Thoracic aorta (tissue), 2 donors: ENCODE data around the gene SNTA1. TPM values are rescaled to one million over a fixed set of nuclear protein-coding genes. Genes with fewer than 3 reads are reported as not detected.
A peak's percentile ranks its signal among the peaks of the same experiment; 100 is the strongest.
"Not testable (repeated sequence)": the region's sequence is repeated elsewhere in the genome, so short reads cannot be mapped to it uniquely, and the experiment has no call there.

Source experiments
- ATAC-seq: fragments of 150-250 bp; one replicate; pipeline ENCODE4 v1.8.0; 2017; ENCODE audit warnings: low read depth; ENCODE audit not compliant: insufficient number of reproducible peaks, low FRiP score
- DNase-seq: peaks from one replicate; pipeline ENCODE4 v3.0.0-alpha.2; 2020; ENCODE audit warnings: low spot score
- H3K27ac ChIP-seq, 2 donors: fragments of 200-600 bp; sonication (generic); 1 replicate in 1 of 2; 2 replicates in 1 of 2; pipeline ENCODE4 v1.5.1; 2016; ENCODE audit warnings: mild to moderate bottlenecking in 2 of 2, moderate library complexity in 2 of 2
- H3K27me3 ChIP-seq: fragments of 200-600 bp; sonication (generic); replicated peaks from 2 replicates; pipeline ENCODE4 v1.6.0; 2016; ENCODE audit warnings: mild to moderate bottlenecking; ENCODE audit not compliant: insufficient read depth
- H3K36me3 ChIP-seq: fragments of 200-600 bp; sonication (generic); one replicate; pipeline ENCODE4 v1.5.1; 2016
- H3K4me1 ChIP-seq, 2 donors: fragments of 200-600 bp; sonication (generic); 1 replicate in 1 of 2; 2 replicates in 1 of 2; pipeline versions ENCODE4 v1.5.1 to v1.6.0; 2016; ENCODE audit warnings: low read depth in 2 of 2, mild to moderate bottlenecking in 1 of 2; ENCODE audit not compliant: control insufficient read depth in 1 of 2
- H3K4me3 ChIP-seq: fragments of 200-600 bp; sonication (generic); 2 replicates; pipeline ENCODE4 v1.5.1; 2016; ENCODE audit warnings: mild to moderate bottlenecking
- H3K9me3 ChIP-seq: fragments of 200-600 bp; sonication (generic); 2 replicates; pipeline ENCODE4 v1.5.1; 2016
- CTCF ChIP-seq: fragments of 200-600 bp; sonication (generic); IDR thresholded peaks from one replicate; pipeline ENCODE4 v1.5.1; 2019; ENCODE audit warnings: antibody characterized with exemption
- total RNA-seq, 2 donors: library from RNA; depleted of rRNA; stranded (reverse); fragments of >200 nt; gene quantifications; one replicate each; pipeline versions ENCODE4 v1.1.0 to v1.2.3, GENCODE V29; 2016

The SNTA1 gene
- total RNA-seq, 2 donors from 2014 or later: 62.6 to 108 TPM

- Histone ChIP-seq H3K4me3 (no peak overlapping the region), H3K9me3 (no peaks in the 10 kb centered on the region), H3K27ac (no peak overlapping the region), H3K4me1 (peaks cover 0 to 16% of the 10 kb centered on the region in 2 donors), H3K36me3 (no peaks in the 10 kb centered on the region), H3K27me3 (no peaks in the 10 kb centered on the region)
- no peak for TF ChIP-seq CTCF
- DNase-seq (no peak), ATAC-seq (no peak)
Observed at GRCh38 chr20:33463332-33464101, 20.0 kb upstream of the SNTA1 start.

GRCh38 chr20:33460711-33461110 lies 17.1 kb upstream of the SNTA1 start:
- no peak for ATAC-seq
- no peak overlapping the region for H3K27ac ChIP-seq
- TF ChIP-seq CTCF: no peak

GRCh38 chr20:33459599-33459998 lies 16.0 kb upstream of the SNTA1 start:
- TF ChIP-seq CTCF: no peak
- no peak for ATAC-seq

More at GRCh38 chr20:33460711-33461110, 17.1 kb upstream of the SNTA1 start:
- DNase-seq: no peak
- Histone ChIP-seq H3K36me3 (no peaks in the 10 kb centered on the region), H3K4me1 (peaks cover 0 to 28% of the 10 kb centered on the region in 2 donors), H3K27me3 (no peaks in the 10 kb centered on the region), H3K4me3 (no peak overlapping the region), H3K9me3 (no peaks in the 10 kb centered on the region)

GRCh38 chr20:33456916-33457642 lies 13.5 kb upstream of the SNTA1 start:
- H3K27ac ChIP-seq, H3K4me3 ChIP-seq, H3K9me3 ChIP-seq, H3K27me3 ChIP-seq, H3K36me3 ChIP-seq: not testable (repeated sequence)
- DNase-seq (peak; percentile 28), ATAC-seq (peak; percentile 20)
- H3K4me1 ChIP-seq: peaks cover 0 to 12% of the 10 kb centered on the region in 2 donors
- peak; percentile 81 for TF ChIP-seq CTCF

More at GRCh38 chr20:33459599-33459998, 16.0 kb upstream of the SNTA1 start:
- H3K27me3 ChIP-seq: no peaks in the 10 kb centered on the region
- H3K36me3 ChIP-seq: no peaks in the 10 kb centered on the region
- peaks cover 0 to 28% of the 10 kb centered on the region in 2 donors for H3K4me1 ChIP-seq
- H3K9me3 ChIP-seq: no peaks in the 10 kb centered on the region
- H3K27ac ChIP-seq: no peak overlapping the region
- H3K4me3 ChIP-seq: no peak overlapping the region
- no peak for DNase-seq

GRCh38 chr20:33450867-33451266 lies 7.3 kb upstream of the SNTA1 start:
- DNase-seq: no peak

More at GRCh38 chr20:33450867-33451266, 7.3 kb upstream of the SNTA1 start:
- H3K27me3 ChIP-seq: no peaks in the 10 kb centered on the region
- no peak overlapping the region for H3K27ac ChIP-seq
- ATAC-seq: peak; percentile 24
- H3K4me3 ChIP-seq: no peak overlapping the region
- H3K4me1 ChIP-seq: peaks cover 0 to 4% of the 10 kb centered on the region in 2 donors
- no peaks in the 10 kb centered on the region for H3K36me3 ChIP-seq
- no peak for TF ChIP-seq CTCF
- H3K9me3 ChIP-seq: no peaks in the 10 kb centered on the region
